NCI-H82 treated with DMSO at 0.1 percent for 48 hours (cell line): ENCODE measurements around the gene ELL2.
"Not testable (repeated sequence)": the region's sequence is repeated elsewhere in the genome, so short reads cannot be mapped to it uniquely, and the experiment has no call there.

Experiments
- DNase-seq: peaks from one replicate; lab custom pipeline; 2025; ENCODE audit not compliant: unreplicated experiment; lab: John Stamatoyannopoulos, UW

The ELL2 gene

GRCh38 chr5:95931079-95931833 is 30.4 kb downstream of the ELL2 start:
- DNase-seq, result no peak

- DNase-seq, result no peak
Observed at GRCh38 chr5:95930141-95930930, 31.3 kb downstream of the ELL2 start.

- DNase-seq, result no peak
Observed at GRCh38 chr5:95928724-95929253, 32.9 kb downstream of the ELL2 start.

- DNase-seq, result no peak
Observed at GRCh38 chr5:95927927-95928723, 33.5 kb downstream of the ELL2 start.

GRCh38 chr5:95927300-95927699 is 34.4 kb downstream of the ELL2 start:
- not testable (repeated sequence) for DNase-seq

- no peak for DNase-seq
Observed at GRCh38 chr5:95925939-95926338, 35.7 kb downstream of the ELL2 start.

GRCh38 chr5:95925378-95925744 is 36.3 kb downstream of the ELL2 start:
- DNase-seq, result no peak

- no peak for DNase-seq
Observed at GRCh38 chr5:95924720-95925377, 36.8 kb downstream of the ELL2 start.

- DNase-seq, result no peak
Observed at GRCh38 chr5:95923918-95924544, 37.6 kb downstream of the ELL2 start.

GRCh38 chr5:95922798-95923197 is 38.9 kb downstream of the ELL2 start:
- DNase-seq, result no peak

- no peak for DNase-seq
Observed at GRCh38 chr5:95921501-95921900, 40.1 kb downstream of the ELL2 start.

- DNase-seq, result no peak
Observed at GRCh38 chr5:95920822-95921221, 40.8 kb downstream of the ELL2 start.

- no peak for DNase-seq
Observed at GRCh38 chr5:95919658-95920057, 42.0 kb downstream of the ELL2 start.

- no peak for DNase-seq
Observed at GRCh38 chr5:95918421-95919006, 43.1 kb downstream of the ELL2 start.

GRCh38 chr5:95917207-95917606 is 44.4 kb downstream of the ELL2 start:
- no peak for DNase-seq

- DNase-seq, result no peak
Observed at GRCh38 chr5:95916687-95917085, 45.0 kb downstream of the ELL2 start.

- DNase-seq, result no peak
Observed at GRCh38 chr5:95915999-95916686, 45.5 kb downstream of the ELL2 start.

GRCh38 chr5:95913663-95914062 is 48.0 kb downstream of the ELL2 start:
- no peak for DNase-seq

- no peak for DNase-seq
Observed at GRCh38 chr5:95912029-95912428, 49.6 kb downstream of the ELL2 start.
